ENCODE measurements around the gene FBXW9.
A peak's percentile ranks its signal among the peaks of the same experiment; 100 is the strongest.

DNA sequence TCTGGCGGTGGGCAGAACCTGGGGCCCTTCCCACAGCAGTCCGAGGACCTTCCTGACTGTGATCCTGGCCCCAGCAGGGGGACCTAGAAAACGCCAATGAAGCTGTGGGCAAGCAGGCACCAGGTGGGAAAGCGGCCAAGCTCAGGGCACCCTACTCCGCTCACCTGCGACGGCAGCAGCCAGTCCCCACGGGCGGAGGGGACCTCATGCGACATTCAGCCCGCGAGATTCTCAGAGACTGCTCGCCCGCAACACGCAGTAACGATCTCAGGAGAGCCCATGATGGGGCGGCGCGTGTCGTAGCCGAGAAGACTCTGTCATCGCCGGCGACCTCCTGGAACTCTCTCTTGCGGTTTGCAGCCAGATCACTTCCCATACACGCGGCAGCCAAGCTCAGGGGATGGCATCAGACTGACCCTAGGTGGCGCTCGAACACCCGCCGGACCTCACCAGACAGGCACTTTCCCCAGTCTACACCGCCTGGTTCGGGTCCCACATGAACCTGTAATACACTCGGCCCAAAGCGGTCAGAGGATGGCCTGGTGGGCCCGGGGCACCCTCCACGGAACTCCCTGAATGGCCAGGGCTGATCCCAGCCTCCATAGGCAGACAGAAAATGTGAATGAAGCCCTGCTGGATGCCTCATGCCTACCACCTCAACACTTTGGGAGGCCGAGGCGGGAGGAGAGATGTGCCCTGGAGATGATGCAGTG is 56.4 kb downstream of the FBXW9 start:
- TF ChIP-seq CTCF (IDR thresholded peaks at IDR 0.05; ENCODE audit: insufficient read depth, low read length, poor library complexity, severe bottlenecking) (peak; percentile 78), EZH2phosphoT487 (conservative IDR thresholded peaks at IDR 0.05; ENCODE audit: low read length) (no peak)
